Ovary (tissue), 9 donors: Measurements from ENCODE around the gene PTPRN2. TPM values are rescaled to one million over a fixed set of nuclear protein-coding genes. Genes with fewer than 3 reads are reported as not detected.

ENCODE experiments used
- DNase-seq, 5 donors: peaks; one replicate each; pipeline ENCODE4 v3.0.0-alpha.2; 2019 to 2020
- H3K27ac ChIP-seq, 2 donors: fragments of 200-600 bp; one replicate each; pipeline versions ENCODE4 v1.5.1 to v1.8.0; 2019 to 2022
- H3K27me3 ChIP-seq: fragments of 200-600 bp; one replicate; pipeline ENCODE4 v1.8.0; 2022
- H3K36me3 ChIP-seq: fragments of 200-600 bp; sonication (generic); one replicate; pipeline ENCODE4 v1.5.1; 2019
- H3K4me1 ChIP-seq: one replicate; pipeline ENCODE4 v1.8.1; 2013; ENCODE audit warnings: mild to moderate bottlenecking, moderate library complexity; ENCODE audit not compliant: insufficient read depth
- H3K4me3 ChIP-seq: fragments of 200-600 bp; sonication (generic); one replicate; pipeline ENCODE4 v1.5.1; 2017
- H3K9me3 ChIP-seq, 2 donors: fragments of 200-600 bp in 1 of 2; sonication (generic) in 1 of 2; one replicate each; pipeline versions ENCODE4 v1.5.1 to v1.8.1; 2013 to 2019; ENCODE audit warnings: mild to moderate bottlenecking in 1 of 2, moderate library complexity in 1 of 2
- EP300 ChIP-seq: sonication (generic); formaldehyde crosslinking; IDR thresholded peaks from one replicate; pipeline ENCODE4 v1.6.1; 2017; ENCODE audit warnings: antibody characterized with exemption
- POLR2A ChIP-seq: fragments of 450-650 bp; IDR thresholded peaks from one replicate; pipeline ENCODE4 v1.6.1; 2017; ENCODE audit warnings: antibody characterized with exemption, mild to moderate bottlenecking, moderate library complexity
- WGBS, 3 donors: extraction: QIAGEN DNeasy Blood & Tissue Kit in 1 of 3; methylation state at CpG; one replicate each; pipeline versions ENCODE4 v1.1.5 to v1.1.7; 2013 to 2017; 5-methylcytosine and 5-hydroxymethylcytosine counted together
- intact Hi-C, 4 donors: fragments of 100-400 bp; cut with DNase I; formaldehyde crosslinking; loops; one replicate each; pipeline versions ENCODE4 v1.11.0 to v1.15.1; 2022 to 2023
- polyA plus RNA-seq, 2 donors: library from polyadenylated mRNA; stranded (reverse); fragments of 200-250 nt in 1 of 2; fragments of 350-450 nt in 1 of 2; fragmentation: Illumina TruSeq in 1 of 2; extraction: RNeasy Lipid Tissue Mini Kit (QIAGEN cat#74804) in 1 of 2; gene quantifications; one replicate each; pipeline ENCODE4 v1.2.3, GENCODE V29; 2013 to 2014
- total RNA-seq, 7 donors: library from RNA; depleted of rRNA in 2 of 7; stranded (reverse); fragments of >200 nt in 2 of 7; fragmentation: NEBNext Ultra II Directional in 3 of 7; extraction: Animal tissue kit (Norgen Biotek cat#: 25700) in 3 of 7; gene quantifications; one replicate each; pipeline versions ENCODE4 v1.1.0 to v1.2.4, GENCODE V29; 2016 to 2023
- TF ChIP-seq, protein P1 (sequence below), 3 donors: fragments of 450-650 bp in 2 of 3; fragments of 200-600 bp in 1 of 3; IDR thresholded peaks; one replicate each; pipeline versions ENCODE4 v1.5.1 to v1.8.0; 2016 to 2022; ENCODE audit warnings: antibody characterized with exemption in 3 of 3, mild to moderate bottlenecking in 1 of 3
- donor health status: DM: no; HTN: no; CAD: no; lungs with moderate emphysema.
- donor health status: DM: no; HTN: no; CAD: no.
- donor health status: Bipolar disorder and iron deficiency.
- donor health status: DM: yes; HTN: yes; CAD: no.
- donor health status: DM: no; HTN: no; CAD: no.
- donor health status: DM: yes; HTN: yes; CAD: no.

Gene PTPRN2
- total and polyA plus RNA-seq, 9 donors: 3.5 to 11.1 (median 5.9) TPM

DNA sequence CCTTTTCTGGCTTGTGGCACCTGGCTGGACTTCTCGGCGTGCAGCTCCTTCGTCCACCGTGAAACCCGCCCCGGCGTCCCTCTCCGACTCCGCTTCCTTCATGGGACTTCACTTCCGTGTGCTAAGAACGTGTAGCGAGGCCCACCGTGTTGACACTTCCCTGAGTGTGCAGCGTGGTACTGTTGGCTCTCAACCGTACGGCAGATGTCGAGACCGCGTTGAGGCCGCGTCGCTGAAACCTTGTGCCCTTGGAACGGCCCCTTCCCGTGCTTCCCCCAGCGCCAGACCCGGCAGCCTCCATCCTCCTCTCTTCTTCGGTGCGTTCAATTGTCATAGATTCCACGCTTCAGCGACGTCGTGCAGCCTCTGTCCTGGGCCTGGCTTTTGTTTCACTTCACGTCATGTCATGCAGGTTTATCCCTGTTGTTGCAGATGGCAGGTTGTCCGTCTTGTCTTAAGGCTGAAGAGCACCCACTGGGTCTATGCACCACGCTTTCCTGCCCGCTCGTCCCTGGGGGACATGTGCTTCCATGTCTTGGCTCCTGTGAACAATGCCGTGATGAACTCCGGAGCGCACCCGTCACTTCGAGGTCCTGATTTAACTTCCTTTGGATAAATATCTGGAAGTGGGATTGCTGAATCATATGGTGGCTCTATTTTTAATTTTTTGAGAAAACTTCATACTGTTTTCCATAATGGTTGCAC, 785.5 kb downstream of the PTPRN2 start:
- no peaks in the 10 kb centered on the region for H3K27me3 ChIP-seq
- H3K27ac ChIP-seq: no peak overlapping the region
- H3K4me3 ChIP-seq: no peak overlapping the region
- no peak for DNase-seq
- 90 to 92% (median 92%) methylated on average over 42 of the region's 42 CpGs for WGBS, 3 donors
- no peaks in the 10 kb centered on the region for H3K9me3 ChIP-seq
- intact Hi-C loops: no loop called here
- TF ChIP-seq POLR2A (no peak), EP300 (no peak)
- TF ChIP-seq, protein P1, sequence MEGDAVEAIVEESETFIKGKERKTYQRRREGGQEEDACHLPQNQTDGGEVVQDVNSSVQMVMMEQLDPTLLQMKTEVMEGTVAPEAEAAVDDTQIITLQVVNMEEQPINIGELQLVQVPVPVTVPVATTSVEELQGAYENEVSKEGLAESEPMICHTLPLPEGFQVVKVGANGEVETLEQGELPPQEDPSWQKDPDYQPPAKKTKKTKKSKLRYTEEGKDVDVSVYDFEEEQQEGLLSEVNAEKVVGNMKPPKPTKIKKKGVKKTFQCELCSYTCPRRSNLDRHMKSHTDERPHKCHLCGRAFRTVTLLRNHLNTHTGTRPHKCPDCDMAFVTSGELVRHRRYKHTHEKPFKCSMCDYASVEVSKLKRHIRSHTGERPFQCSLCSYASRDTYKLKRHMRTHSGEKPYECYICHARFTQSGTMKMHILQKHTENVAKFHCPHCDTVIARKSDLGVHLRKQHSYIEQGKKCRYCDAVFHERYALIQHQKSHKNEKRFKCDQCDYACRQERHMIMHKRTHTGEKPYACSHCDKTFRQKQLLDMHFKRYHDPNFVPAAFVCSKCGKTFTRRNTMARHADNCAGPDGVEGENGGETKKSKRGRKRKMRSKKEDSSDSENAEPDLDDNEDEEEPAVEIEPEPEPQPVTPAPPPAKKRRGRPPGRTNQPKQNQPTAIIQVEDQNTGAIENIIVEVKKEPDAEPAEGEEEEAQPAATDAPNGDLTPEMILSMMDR (IDR thresholded peaks at IDR 0.05): no peak
- no peaks in the 10 kb centered on the region for H3K4me1 ChIP-seq
- no peaks in the 10 kb centered on the region for H3K36me3 ChIP-seq

GRCh38 chr7:157801113-157801512, 786.5 kb downstream of the PTPRN2 start:
- WGBS, 3 donors: 53 to 58% (median 57%) methylated on average over 21 of the region's 21 CpGs
- TF ChIP-seq EP300: no peak
- TF ChIP-seq POLR2A: no peak
- TF ChIP-seq, protein P1 (IDR thresholded peaks at IDR 0.05): no peak
- DNase-seq: no peak
- H3K4me1 ChIP-seq: no peaks in the 10 kb centered on the region
- H3K36me3 ChIP-seq: no peaks in the 10 kb centered on the region
- H3K27me3 ChIP-seq: no peaks in the 10 kb centered on the region
- no peak overlapping the region for H3K27ac ChIP-seq
- intact Hi-C loops: no loop called here
- no peaks in the 10 kb centered on the region for H3K9me3 ChIP-seq
- no peak overlapping the region for H3K4me3 ChIP-seq

GRCh38 chr7:157800281-157800680, 787.3 kb downstream of the PTPRN2 start:
- TF ChIP-seq EP300: no peak
- TF ChIP-seq, protein P1 (IDR thresholded peaks at IDR 0.05): no peak
- TF ChIP-seq POLR2A: no peak
- Histone ChIP-seq H3K4me1 (no peaks in the 10 kb centered on the region), H3K27me3 (no peaks in the 10 kb centered on the region), H3K9me3 (no peaks in the 10 kb centered on the region), H3K4me3 (no peak overlapping the region), H3K36me3 (no peaks in the 10 kb centered on the region), H3K27ac (no peak overlapping the region)
- no peak for DNase-seq
- intact Hi-C loops: no loop called here
- WGBS, 3 donors: 93 to 95% (median 94%) methylated on average over 15 of the region's 15 CpGs

- intact Hi-C loops: no loop called here
- Histone ChIP-seq H3K4me1 (no peaks in the 10 kb centered on the region), H3K4me3 (no peak overlapping the region), H3K9me3 (no peaks in the 10 kb centered on the region), H3K27ac (no peak overlapping the region), H3K27me3 (no peaks in the 10 kb centered on the region), H3K36me3 (no peaks in the 10 kb centered on the region)
- 70 to 77% (median 70%) methylated on average over 19 of the region's 19 CpGs for WGBS, 3 donors
- no peak for DNase-seq
- no peak for TF ChIP-seq POLR2A
- TF ChIP-seq, protein P1 (IDR thresholded peaks at IDR 0.05): no peak
- no peak for TF ChIP-seq EP300
Observed at GRCh38 chr7:157799076-157799685, 788.4 kb downstream of the PTPRN2 start.
